Liver (tissue), 9 donors: ENCODE results near the gene YIPF1. TPM values are rescaled to one million over a fixed set of nuclear protein-coding genes. Genes with fewer than 3 reads are reported as not detected.

Source experiments
- DNase-seq: peaks from one replicate; pipeline ENCODE4 v3.0.0-alpha.2; 2017; ENCODE audit warnings: low spot score
- H3K27ac ChIP-seq, 2 donors: one replicate each; pipeline ENCODE4 v1.7.0; 2013; ENCODE audit warnings: inconsistent platforms in 2 of 2, low read length in 2 of 2, control low read depth in 1 of 2, low read depth in 1 of 2, mild to moderate bottlenecking in 1 of 2
- H3K27me3 ChIP-seq, 4 donors: one replicate each; pipeline versions ENCODE4 v1.6.1 to v1.7.0; 2013; ENCODE audit warnings: low read length in 3 of 4, inconsistent platforms in 1 of 4, mild to moderate bottlenecking in 1 of 4, moderate library complexity in 1 of 4; ENCODE audit not compliant: control insufficient read depth in 4 of 4, insufficient read depth in 4 of 4
- H3K36me3 ChIP-seq, 4 donors: one replicate each; pipeline versions ENCODE4 v1.6.1 to v1.7.0; 2013; ENCODE audit warnings: low read length in 3 of 4, mild to moderate bottlenecking in 3 of 4, low read depth in 1 of 4, moderate library complexity in 1 of 4; ENCODE audit not compliant: control insufficient read depth in 4 of 4, insufficient read depth in 3 of 4
- H3K4me1 ChIP-seq, 4 donors: one replicate each; pipeline versions ENCODE4 v1.6.1 to v1.7.0; 2013; ENCODE audit warnings: low read length in 3 of 4, mild to moderate bottlenecking in 3 of 4, moderate library complexity in 1 of 4; ENCODE audit not compliant: control insufficient read depth in 4 of 4, insufficient read depth in 4 of 4
- H3K4me3 ChIP-seq, 3 donors: one replicate each; pipeline versions ENCODE4 v1.6.1 to v1.7.0; 2013; ENCODE audit warnings: low read length in 3 of 3, control low read depth in 1 of 3, low read depth in 1 of 3, mild to moderate bottlenecking in 1 of 3
- H3K9ac ChIP-seq, 2 donors: one replicate each; pipeline ENCODE4 v1.7.0; 2013; ENCODE audit warnings: low read length in 2 of 2, mild to moderate bottlenecking in 2 of 2, moderate library complexity in 2 of 2, control low read depth in 1 of 2, low read depth in 1 of 2
- H3K9me3 ChIP-seq, 4 donors: one replicate each; pipeline versions ENCODE4 v1.6.1 to v1.7.0; 2013; ENCODE audit warnings: low read length in 3 of 4; ENCODE audit not compliant: control insufficient read depth in 4 of 4
- CTCF ChIP-seq: fragments of 150-350 bp; IDR thresholded peaks from 2 replicates; pipeline ENCODE4 v1.5.1; 2017; ENCODE audit warnings: improper control_type of control experiment, low read depth, low read length; ENCODE audit not compliant: missing input control
- EGR1 ChIP-seq, 2 donors: IDR thresholded peaks; 2 replicates each; pipeline ENCODE4 v1.6.1; 2016 to 2018; ENCODE audit warnings: antibody characterized with exemption in 2 of 2, low read depth in 2 of 2
- FOXA1 ChIP-seq: IDR thresholded peaks from 2 replicates; pipeline ENCODE4 v1.6.1; 2016; ENCODE audit warnings: antibody characterized with exemption
- FOXA2 ChIP-seq: IDR thresholded peaks from 2 replicates; pipeline ENCODE4 v1.6.1; 2016; ENCODE audit warnings: antibody characterized with exemption
- GABPA ChIP-seq, 2 donors: IDR thresholded peaks in 1 of 2; conservative IDR thresholded peaks in 1 of 2; 2 replicates each; pipeline ENCODE4 v1.6.1; 2016; ENCODE audit warnings: antibody characterized with exemption in 2 of 2, mild to moderate bottlenecking in 1 of 2, moderate library complexity in 1 of 2
- HNF4A ChIP-seq, 2 donors: conservative IDR thresholded peaks; 2 replicates each; pipeline ENCODE4 v1.6.1; 2016; ENCODE audit warnings: antibody characterized with exemption in 2 of 2, mild to moderate bottlenecking in 2 of 2
- HNF4G ChIP-seq: IDR thresholded peaks from 2 replicates; pipeline ENCODE4 v1.6.1; 2016; ENCODE audit warnings: antibody characterized with exemption
- JUND ChIP-seq, 2 donors: IDR thresholded peaks; 2 replicates each; pipeline ENCODE4 v1.6.1; 2016; ENCODE audit warnings: antibody characterized with exemption in 2 of 2
- MAX ChIP-seq: IDR thresholded peaks from 2 replicates; pipeline ENCODE4 v1.6.1; 2016; ENCODE audit warnings: antibody characterized with exemption
- NR2F2 ChIP-seq: IDR thresholded peaks from 2 replicates; pipeline ENCODE4 v1.6.1; 2016; ENCODE audit warnings: antibody characterized with exemption
- RAD21 ChIP-seq, 2 donors: IDR thresholded peaks; 2 replicates each; pipeline ENCODE4 v1.6.1; 2016; ENCODE audit warnings: antibody characterized with exemption in 2 of 2, mild to moderate bottlenecking in 2 of 2
- REST ChIP-seq: IDR thresholded peaks from 2 replicates; pipeline ENCODE4 v1.6.1; 2016; ENCODE audit warnings: antibody characterized with exemption, mild to moderate bottlenecking
- RXRA ChIP-seq, 2 donors: IDR thresholded peaks; 2 replicates each; pipeline ENCODE4 v1.6.1; 2017 to 2018; ENCODE audit warnings: antibody characterized with exemption in 2 of 2, mild to moderate bottlenecking in 1 of 2
- SP1 ChIP-seq: IDR thresholded peaks from 2 replicates; pipeline ENCODE4 v1.6.1; 2018; ENCODE audit warnings: antibody characterized with exemption, mild to moderate bottlenecking
- TAF1 ChIP-seq: conservative IDR thresholded peaks from 2 replicates; pipeline ENCODE4 v1.6.1; 2016; ENCODE audit warnings: antibody characterized with exemption, mild to moderate bottlenecking
- YY1 ChIP-seq: IDR thresholded peaks from 2 replicates; pipeline ENCODE4 v1.6.1; 2016; ENCODE audit warnings: antibody characterized with exemption, mild to moderate bottlenecking
- ZBTB33 ChIP-seq: IDR thresholded peaks from 2 replicates; pipeline ENCODE4 v1.6.1; 2016; ENCODE audit warnings: antibody characterized with exemption
- WGBS: extraction: QIAGEN DNeasy Blood & Tissue Kit; methylation state at CpG from one replicate; pipeline ENCODE4 v1.1.7; 2013; 5-methylcytosine and 5-hydroxymethylcytosine counted together
- polyA plus RNA-seq, 2 donors: library from polyadenylated mRNA; stranded (reverse) in 1 of 2; unstranded in 1 of 2; fragments of 200-250 nt in 1 of 2; fragments of >200 nt in 1 of 2; fragmentation: Nextera tagmentation in 1 of 2; extraction: Ambion mirVana in 1 of 2; gene quantifications; one replicate each; pipeline versions ENCODE4 v1.2.1 to v1.2.3, GENCODE V29; 2013 to 2015
- total RNA-seq, 2 donors: library from RNA; depleted of rRNA; stranded (reverse); fragments of >200 nt; gene quantifications; one replicate each; pipeline ENCODE4 v1.2.3, GENCODE V29; 2014
- TF ChIP-seq, protein P1 (sequence below): IDR thresholded peaks from 2 replicates; pipeline ENCODE4 v1.6.1; 2016; ENCODE audit warnings: antibody characterized with exemption
- donor health status: healthy.
- donor health status: healthy.
- donor health status: healthy.
- donor health status: healthy.
- donor health status: healthy.

The YIPF1 gene
- total and polyA plus RNA-seq, 4 donors = 19.9 to 29.6 (median 28.1) TPM

DNA sequence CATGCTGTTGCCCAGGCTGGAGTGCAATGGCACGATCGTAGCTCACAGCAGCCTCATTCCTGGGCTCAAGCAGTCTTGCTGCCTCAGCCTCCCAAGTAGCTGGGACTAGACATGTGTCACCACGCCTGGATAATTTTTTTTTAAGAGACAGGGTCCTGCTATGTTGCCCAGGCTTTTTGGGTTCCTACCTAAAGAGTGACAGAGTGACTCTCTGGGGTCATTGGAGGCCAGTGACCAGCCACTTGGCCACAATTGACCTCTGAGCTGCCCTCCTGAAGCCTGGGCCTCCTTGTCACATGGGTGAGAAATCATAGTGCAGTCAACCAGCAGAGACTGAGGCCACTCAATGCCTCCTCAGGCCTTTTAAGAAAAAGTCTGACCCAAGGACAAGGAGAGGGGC lies 10.1 kb upstream of the YIPF1 start:
- peak overlapping the region in 1 of 2 donors; percentile 52 for H3K9ac ChIP-seq
- H3K9me3 ChIP-seq = no peaks in the 10 kb centered on the region
- H3K27me3 ChIP-seq = no peaks in the 10 kb centered on the region
- TF ChIP-seq YY1 (no peak), JUND (IDR thresholded peaks at IDR 0.05) (peak in 1 of 2 donors; percentile 5), HNF4G (no peak), RXRA (IDR thresholded peaks at IDR 0.05) (peak; percentile 38 to 74)
- H3K36me3 ChIP-seq = no peaks in the 10 kb centered on the region
- H3K4me3 ChIP-seq = peak overlapping the region in 1 of 3 donors; percentile 1
- peaks cover 12 to 67% (median 42%) of the 10 kb centered on the region in 4 donors for H3K4me1 ChIP-seq
- WGBS = 41% methylated on average over 3 of the region's 3 CpGs
- H3K27ac ChIP-seq = peak overlapping the region; percentile 69 to 85
- DNase-seq = no peak

GRCh38 chr1:53899206-53899628 lies 9.6 kb upstream of the YIPF1 start:
- peak; percentile 68 for DNase-seq
- TF ChIP-seq RXRA (IDR thresholded peaks at IDR 0.05) = peak; percentile 77 to 94
- no peak for TF ChIP-seq GABPA (IDR thresholded peaks at IDR 0.05 in 1 of 2, conservative IDR thresholded peaks at IDR 0.05 in 1 of 2)
- peak; percentile 51 for TF ChIP-seq HNF4G
- TF ChIP-seq NR2F2 = no peak
- TF ChIP-seq JUND (IDR thresholded peaks at IDR 0.05) = peak; percentile 42 to 88
- TF ChIP-seq MAX = peak; percentile 64
- TF ChIP-seq CTCF = no peak
- peak; percentile 38 to 45 for TF ChIP-seq RAD21 (IDR thresholded peaks at IDR 0.05)
- TF ChIP-seq, protein P1, sequence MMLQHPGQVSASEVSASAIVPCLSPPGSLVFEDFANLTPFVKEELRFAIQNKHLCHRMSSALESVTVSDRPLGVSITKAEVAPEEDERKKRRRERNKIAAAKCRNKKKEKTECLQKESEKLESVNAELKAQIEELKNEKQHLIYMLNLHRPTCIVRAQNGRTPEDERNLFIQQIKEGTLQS = no peak
- TF ChIP-seq FOXA2 = peak; percentile 62
- TF ChIP-seq ZBTB33 = peak; percentile 75
- peak; percentile 90 for TF ChIP-seq SP1
- TF ChIP-seq HNF4A (conservative IDR thresholded peaks at IDR 0.05) = peak; percentile 86 to 94
- no peak for TF ChIP-seq TAF1
- TF ChIP-seq FOXA1 = peak; percentile 78
- no peak for TF ChIP-seq REST
- peak; percentile 80 for TF ChIP-seq YY1
- TF ChIP-seq EGR1 (IDR thresholded peaks at IDR 0.05; ENCODE audit: low read depth in 2 of 2) = peak in 1 of 2 donors; percentile 45
- peak overlapping the region; percentile 69 to 85 for H3K27ac ChIP-seq
- WGBS = 8% methylated on average over 2 of the region's 2 CpGs
- peak overlapping the region in 1 of 3 donors; percentile 1 for H3K4me3 ChIP-seq
- peaks cover 12 to 67% (median 42%) of the 10 kb centered on the region in 4 donors for H3K4me1 ChIP-seq
- H3K27me3 ChIP-seq = no peaks in the 10 kb centered on the region
- H3K9ac ChIP-seq = peak overlapping the region in 1 of 2 donors; percentile 85
- H3K9me3 ChIP-seq = no peaks in the 10 kb centered on the region
- no peaks in the 10 kb centered on the region for H3K36me3 ChIP-seq
